ENCODE data around the gene PRPH.
"Not testable (repeated sequence)": the region's sequence is repeated elsewhere in the genome, so short reads cannot be mapped to it uniquely, and the experiment has no call there.

Gene PRPH

DNA sequence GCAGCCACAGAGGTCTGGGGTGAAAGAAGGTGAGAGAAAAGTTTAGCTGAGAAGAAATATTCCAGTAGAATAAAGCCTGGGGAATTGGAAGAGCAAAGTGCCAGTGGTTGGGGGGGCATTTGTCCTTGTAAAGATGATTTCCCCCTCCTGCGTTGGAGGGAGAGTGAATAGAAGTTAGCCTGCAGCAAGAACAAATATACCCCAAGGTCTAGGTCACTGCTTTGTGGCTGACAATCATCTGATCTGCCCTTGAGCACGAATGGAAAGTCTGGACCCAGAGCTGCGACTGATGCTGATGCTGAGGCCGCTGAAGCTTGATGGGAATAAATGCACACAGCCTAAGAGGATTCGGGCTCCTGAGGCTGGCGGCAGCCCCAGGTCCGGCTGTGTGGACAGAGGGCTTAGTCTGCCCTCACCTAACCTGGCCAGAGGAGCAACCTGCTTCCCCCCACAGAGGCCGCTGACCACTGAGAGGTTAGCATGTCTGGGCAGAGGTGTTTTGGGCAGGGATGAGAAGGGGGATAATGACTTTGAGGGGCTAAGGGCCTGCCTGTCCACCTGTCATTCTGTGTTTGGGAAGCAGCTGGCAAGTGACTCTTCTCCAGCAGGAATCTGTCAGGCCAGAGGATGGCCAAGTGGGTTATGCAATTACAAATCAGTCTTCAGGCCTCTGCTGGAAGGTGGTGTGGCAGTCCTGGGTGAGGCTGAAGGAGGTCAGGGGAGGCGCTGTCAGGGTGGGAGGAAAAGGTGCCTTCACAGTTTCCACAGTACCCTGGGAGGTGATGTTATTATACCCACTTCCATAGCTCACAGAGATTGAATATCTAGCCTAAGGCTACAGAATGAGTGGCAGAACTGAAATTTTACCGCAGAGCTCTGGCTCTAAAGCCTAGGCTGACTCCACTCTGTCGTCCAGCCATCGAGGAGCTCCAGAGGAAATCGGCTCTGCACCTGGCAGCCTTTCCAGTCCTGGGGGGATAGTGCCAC lies 18.4 kb upstream of the PRPH start:
- DNase-seq (ENCODE audit: low read depth in 2 of 2), result no peak

DNA sequence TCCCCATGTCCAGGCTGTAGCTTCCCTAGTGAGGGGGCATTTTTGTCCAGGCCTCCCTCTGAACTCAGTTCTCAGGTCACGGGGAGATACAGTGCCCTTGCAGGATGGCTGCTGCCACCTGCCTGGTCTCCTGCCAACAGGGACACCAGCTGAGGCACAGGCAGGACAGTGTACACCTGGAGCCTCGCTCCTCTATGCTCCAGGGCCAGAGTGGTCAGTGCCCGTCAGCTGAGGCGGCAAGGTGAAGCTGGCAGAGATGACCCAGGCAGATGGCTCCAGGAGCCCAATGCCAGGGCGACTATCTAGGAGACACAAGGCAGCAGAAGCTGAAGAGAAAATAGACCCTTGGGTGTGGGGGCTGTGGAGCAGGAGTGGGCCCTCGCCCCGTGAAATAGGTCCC lies 17.5 kb upstream of the PRPH start:
- DNase-seq (ENCODE audit: low read depth in 2 of 2), result no peak

DNA sequence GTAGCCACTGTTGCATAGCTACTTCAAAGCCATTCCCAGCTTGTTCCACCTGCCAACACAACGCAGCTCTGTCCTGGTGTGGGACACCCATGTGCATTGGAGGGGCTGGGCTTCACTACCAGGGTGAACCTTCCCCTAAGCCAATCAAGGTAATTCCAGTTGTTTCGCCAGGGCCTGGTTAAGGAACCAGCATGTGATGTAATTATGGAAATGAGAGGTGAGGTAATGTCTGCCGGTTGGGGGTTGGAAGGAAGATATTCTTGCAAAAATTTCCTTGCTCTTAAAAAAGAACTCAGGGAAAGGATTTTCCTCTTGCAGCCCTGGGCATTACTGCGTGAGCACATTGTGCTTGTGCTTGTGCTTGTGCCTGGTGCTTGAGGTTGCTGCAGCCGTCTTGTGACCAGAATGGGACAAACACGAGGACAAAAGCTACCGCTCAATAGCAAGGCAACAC lies 15.2 kb upstream of the PRPH start:
- DNase-seq (ENCODE audit: low read depth in 2 of 2), result no peak

DNA sequence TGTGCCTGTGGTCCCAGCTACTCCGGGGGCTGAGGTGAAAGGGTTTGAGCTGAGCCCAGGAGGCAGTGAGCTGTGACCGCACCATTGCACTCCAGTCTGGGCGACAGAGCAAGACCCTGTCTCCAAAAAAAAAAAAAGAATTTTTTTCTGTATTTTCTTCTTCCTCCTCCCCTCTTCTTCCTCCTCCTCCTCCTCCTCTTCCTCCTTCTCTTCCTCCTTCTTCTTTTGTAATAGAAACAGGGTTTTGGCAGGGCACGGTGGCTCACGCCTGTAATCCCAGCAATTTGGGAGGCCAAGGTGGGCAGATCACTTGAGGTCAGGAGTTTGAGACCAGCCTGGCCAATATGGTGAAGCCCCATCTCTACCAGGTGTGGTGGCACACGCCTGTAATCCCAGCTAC lies 14.4 kb upstream of the PRPH start:
- DNase-seq (ENCODE audit: low read depth in 2 of 2), result not testable (repeated sequence)

DNA sequence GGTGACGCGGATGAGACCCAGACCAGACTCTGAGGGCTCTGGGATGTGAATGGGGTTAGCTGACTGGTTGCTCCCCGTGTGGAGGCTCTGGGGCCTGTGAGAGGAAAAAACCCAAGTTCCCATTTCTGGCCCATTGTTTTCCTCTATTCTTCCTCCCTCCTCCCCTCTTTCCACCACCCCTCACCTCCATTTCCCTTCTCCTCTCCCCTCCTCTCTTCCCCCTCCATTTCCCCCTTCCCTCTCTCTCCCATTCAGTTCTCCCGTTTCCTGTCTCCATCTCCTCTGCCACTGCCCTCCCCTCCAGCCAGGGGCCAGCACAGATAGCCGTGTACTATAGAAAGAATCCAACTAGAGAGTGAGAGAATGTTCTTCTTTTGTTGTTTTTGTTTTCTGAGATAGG lies 12.6 kb upstream of the PRPH start:
- no peak for DNase-seq (ENCODE audit: low read depth in 2 of 2)

DNA sequence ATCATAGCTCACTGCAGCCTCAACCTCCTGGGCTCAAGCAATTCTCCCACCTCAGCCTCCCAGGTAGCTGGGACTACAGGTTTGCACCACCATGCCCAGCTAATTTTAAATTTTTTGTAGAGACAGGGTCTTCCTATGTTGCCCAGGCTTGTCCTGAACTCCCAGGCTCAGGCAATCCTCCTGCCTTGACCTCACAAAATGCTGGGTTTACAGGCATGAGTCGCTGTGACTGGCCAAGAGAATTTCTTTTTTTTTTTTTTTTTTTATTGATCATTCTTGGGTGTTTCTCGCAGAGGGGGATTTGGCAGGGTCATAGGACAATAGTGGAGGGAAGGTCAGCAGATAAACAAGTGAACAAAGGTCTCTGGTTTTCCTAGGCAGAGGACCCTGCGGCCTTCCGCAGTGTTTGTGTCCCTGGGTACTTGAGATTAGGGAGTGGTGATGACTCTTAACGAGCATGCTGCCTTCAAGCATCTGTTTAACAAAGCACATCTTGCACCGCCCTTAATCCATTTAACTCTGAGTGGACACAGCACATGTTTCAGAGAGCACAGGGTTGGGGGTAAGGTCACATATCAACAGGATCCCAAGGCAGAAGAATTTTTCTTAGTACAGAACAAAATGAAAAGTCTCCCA lies 12.1 kb upstream of the PRPH start:
- not testable (repeated sequence) for DNase-seq (ENCODE audit: low read depth in 2 of 2)

DNA sequence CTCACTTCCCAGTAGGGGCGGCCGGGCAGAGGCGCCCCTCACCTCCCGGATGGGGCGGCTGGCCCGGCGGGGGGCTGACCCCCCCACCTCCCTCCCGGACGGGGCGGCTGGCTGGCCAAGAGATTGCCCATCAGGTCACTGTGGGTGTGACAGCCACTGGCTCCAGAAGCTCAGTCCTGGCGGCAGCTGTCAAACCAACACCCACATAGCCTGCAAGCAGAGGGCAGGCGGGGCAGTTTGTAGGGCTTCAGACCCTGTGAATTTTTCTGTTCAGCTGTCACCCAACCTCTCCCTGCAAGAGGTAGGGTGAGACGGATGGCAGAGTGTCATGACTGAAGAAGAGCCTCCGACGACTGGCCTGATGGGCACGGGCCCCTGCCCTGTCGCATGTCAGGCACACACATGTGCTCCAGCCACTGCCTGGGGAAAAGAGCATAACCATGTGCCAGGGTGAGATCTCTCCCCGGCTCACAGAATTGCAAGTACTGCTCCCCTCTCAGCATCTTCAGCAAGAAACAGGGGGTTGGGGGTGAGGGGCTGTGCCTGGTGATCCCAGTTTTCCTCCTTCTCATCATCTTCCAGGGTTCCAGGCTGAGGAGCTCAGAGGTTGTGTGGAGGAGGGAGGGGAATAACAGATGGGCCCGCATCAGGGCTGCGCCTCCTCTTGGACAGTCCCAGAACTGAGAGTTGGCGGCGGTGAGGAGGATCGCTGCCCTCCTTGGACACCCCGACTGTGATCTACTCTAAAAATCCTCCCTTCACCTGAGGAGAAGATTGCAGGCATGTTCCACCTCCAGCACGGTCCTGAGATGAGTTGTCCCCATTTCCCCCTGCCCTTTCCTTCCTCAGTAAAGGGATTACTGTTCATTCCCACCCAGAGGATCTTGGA lies 11.2 kb upstream of the PRPH start:
- DNase-seq (ENCODE audit: low read depth in 2 of 2), result no peak

DNA sequence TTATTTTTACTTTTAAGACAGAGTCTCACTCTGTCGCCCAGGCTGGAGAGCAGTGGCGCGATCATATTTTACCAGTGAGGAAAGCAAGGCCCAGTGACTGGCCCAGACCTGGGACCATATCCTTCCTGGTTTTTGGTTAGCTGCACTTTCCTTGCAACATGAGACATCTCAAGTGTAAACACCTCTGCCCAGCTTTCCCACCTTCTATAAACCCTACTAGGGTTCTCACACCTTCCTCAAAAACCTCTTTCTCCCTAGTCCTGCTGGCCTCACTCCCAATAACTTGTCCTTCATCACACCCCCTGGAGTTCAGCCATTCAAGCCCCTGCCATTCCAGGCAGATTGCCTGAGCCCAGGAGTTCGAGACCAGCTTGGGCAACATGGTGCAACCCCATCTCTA lies 10.3 kb upstream of the PRPH start:
- DNase-seq (ENCODE audit: low read depth in 2 of 2), result no peak

DNA sequence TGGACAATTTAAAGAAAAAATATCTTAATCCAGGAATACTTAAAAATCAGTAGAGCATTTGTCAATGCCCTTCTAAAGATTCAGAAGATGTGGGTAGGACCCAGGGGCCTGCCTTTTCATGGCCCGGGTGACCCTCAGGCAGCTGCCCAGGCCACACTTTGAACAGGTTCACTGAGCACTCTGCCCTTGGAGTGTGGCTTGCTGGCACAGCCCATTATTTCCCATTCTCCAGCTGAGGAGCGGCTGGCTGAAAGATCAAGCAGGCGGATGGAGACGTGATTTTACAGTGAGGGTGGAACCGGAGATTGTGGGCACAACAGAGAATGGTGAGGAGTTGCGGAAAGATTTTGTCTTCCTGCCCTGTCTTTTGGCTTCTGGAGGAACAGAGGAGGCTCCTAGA lies 7.1 kb upstream of the PRPH start:
- no peak for DNase-seq (ENCODE audit: low read depth in 2 of 2)

DNA sequence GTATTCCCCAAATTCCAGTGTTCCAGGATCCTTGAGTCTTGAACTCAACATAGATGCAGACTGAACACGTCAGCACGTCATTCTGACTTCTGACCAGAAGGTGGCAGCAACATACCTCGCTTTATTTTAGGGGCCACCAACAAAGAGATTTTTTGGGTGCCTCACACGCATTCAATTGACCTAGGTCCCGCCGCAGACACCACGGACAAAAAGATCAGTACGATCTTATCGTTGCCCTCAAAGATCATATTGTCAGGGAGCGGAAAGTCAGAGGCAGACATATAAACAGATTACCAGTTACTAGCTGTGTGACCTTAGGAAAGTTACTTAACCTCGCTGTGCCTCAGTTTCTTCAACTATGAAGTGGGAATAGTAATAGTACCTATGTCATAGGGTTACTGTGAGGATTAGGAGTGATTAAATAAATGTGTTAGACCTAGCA lies 6.5 kb upstream of the PRPH start:
- peak in 1 of 2 donors; percentile 50 for DNase-seq (ENCODE audit: low read depth in 2 of 2)

DNA sequence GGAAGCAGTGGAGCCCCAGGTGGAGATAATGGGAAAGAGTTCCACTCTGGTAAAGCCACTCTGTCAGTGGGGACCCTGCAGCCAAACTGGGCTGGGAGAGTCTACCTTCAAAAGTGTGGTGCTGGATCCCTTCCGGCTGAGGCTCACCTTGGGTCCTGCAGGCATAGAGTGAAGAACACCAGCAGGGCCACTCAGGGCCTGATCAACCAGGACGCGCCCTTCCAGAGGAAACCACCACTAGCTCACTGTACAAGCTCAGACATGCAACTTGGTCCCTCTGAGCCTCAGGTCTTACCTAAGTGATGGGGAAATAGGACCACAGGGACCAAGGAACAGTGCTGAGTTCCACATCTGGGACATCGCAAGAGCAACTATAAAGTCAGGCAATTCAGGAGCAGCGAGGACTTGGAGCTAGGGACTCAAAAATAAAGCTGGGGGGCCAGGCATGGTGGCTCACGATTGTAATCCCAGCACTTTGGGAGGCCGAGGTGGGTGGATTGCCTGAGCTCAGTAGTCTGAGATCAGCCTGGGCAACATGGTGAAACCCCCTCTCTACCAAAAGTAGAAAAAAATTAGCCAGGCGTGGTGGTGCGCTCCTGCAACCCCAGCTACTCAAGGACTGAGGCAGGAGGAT lies 5.9 kb upstream of the PRPH start:
- DNase-seq (ENCODE audit: low read depth in 2 of 2), result no peak

DNA sequence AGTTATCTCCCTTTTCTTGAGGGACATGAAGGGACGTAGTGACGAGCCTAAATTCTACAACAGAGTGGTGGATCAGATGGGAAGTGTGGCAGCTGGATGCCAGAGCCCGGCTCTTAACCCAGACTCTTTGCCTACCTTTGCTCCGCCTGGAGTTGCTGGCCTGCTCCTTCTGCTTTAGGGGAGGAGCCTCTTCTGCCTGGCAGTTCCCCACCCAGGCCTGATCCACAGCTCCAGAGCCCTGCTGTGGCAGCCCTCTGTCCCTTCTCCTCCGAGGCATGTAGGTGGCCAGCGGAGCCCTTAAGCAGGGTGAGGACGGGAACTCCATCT lies 2.3 kb upstream of the PRPH start:
- DNase-seq (ENCODE audit: low read depth in 2 of 2), result no peak

DNA sequence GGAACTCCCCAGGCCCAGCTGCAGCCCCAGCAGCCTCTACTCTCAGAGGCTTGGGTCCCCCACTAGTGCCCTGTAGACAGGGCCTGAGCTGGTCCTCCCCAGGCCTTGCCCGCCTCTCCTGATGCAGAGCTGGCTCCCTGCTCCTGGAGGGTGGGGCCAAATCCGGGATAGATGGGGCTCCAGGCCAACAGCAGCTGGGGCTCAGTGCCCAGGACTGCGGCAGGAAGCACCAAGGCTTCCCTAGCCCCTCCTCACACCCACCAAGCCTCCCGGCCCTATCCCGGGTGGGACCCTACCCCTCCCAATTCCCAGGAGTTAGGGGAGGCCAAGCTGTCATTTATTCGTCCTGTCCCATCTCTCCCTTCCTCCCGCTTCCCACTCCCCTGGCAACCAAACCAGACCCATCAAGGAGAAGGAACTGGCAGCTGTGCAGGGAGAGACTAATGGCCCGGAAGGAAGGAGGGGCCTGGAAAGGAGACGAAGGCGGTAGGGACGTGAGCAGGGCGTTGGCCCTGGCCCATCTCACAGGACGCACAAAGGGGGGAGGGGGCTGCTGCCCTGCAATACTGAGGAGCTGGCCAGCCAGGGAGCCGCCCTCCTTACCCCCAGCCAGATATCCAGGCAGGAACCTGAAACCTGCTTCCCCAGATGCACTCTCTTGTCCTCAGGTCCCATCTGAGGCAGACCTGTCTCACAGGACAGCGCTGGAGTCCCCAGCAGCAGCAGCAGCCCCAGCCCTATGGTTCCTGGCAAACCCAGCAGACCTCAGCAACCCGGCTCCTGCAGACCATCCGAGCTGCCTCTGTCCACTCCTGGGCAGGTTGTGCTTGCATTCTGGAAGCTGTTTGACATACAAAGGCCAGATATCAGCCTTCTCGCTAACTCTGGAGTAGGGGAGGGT lies 1.6 kb upstream of the PRPH start:
- DNase-seq (ENCODE audit: low read depth in 2 of 2), result no peak

DNA sequence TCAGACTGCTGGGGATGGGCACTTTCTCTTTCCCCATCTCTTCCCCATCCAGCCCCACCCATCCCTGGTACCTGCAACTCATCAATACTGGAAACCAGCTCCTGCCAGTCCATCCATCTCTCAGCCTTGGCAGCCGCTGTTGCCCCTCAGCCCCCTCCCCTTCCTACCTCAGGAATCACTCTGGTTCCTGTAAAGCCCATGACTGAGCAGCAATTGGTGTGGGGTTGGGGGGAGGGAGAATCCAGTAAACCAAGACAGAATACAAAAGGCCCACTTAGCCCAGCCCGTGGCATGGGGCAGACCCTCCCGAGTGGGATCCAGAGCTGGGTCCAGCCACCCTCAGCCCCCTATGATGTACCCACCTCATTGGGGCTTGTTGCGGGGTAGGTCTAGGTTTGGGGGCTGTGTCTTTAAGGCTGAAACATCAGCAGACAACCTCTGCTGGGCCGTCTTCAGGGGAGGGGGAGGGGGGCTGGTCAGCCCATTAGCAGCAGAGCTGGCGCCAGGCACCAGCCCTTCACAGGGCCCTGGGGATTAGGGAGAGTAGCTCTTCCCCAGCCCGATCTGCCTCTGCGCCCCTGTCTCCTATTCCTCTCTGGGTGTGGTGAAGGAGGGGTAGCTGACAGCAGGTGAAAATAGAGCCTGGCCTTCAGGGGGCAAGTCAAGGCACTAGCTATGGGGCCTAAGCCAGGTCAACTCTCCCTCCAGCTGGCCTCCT lies 702 bp upstream of the PRPH start:
- DNase-seq (ENCODE audit: low read depth in 2 of 2), result no peak

DNA sequence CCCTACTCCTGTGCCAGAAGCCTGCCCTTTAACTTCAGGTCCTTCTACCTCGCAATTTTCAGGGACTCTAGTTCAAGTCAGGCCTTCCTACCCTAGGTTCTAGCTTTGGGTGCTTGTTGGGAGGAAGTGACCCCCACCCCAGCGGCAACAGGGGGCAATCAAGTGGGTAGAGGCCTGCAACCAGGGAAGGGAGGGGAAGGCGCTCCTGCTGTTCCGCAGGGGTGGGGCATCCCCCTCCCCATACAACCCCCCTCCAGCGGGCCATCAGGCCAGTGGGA lies 204 bp upstream of the PRPH start:
- DNase-seq (ENCODE audit: low read depth in 2 of 2), result no peak

DNA sequence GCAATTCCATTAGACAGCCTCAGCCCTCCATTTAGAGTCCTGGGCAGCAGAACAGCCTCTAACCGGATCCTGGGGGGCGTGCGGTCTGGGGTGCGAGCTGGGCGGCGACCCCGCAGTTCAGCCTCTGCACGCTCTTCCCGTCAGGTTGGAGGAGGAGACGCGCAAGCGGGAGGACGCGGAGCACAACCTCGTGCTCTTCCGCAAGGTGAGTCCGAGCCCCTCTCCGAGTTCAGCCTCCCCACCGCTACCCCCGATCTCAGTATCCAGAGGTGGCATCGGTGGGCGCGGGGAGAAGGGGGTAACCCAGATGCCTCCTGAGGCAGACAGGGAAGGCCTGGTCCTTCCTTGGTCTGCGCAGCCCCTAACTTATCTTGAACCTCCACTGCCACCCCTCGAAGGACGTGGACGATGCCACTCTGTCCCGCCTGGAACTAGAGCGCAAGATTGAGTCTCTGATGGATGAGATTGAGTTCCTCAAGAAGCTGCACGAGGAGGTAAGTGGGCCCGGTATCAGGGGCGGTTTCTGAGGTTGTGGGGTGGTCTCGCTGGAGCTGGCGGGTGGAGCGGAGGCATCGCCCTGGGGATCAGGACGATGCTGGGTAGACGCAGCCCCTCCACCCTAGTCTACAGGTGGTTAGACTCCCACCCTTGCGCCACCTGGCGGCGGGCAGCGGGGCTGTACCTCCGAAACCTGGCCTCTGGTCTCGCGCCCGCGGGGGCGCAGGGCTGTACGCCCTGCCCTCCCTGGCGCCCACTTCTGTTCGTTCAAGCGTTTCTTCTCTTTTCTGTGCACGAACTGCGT lies 1.3 kb downstream of the PRPH start:
- DNase-seq (ENCODE audit: low read depth in 2 of 2), result peak; percentile 32 to 63

DNA sequence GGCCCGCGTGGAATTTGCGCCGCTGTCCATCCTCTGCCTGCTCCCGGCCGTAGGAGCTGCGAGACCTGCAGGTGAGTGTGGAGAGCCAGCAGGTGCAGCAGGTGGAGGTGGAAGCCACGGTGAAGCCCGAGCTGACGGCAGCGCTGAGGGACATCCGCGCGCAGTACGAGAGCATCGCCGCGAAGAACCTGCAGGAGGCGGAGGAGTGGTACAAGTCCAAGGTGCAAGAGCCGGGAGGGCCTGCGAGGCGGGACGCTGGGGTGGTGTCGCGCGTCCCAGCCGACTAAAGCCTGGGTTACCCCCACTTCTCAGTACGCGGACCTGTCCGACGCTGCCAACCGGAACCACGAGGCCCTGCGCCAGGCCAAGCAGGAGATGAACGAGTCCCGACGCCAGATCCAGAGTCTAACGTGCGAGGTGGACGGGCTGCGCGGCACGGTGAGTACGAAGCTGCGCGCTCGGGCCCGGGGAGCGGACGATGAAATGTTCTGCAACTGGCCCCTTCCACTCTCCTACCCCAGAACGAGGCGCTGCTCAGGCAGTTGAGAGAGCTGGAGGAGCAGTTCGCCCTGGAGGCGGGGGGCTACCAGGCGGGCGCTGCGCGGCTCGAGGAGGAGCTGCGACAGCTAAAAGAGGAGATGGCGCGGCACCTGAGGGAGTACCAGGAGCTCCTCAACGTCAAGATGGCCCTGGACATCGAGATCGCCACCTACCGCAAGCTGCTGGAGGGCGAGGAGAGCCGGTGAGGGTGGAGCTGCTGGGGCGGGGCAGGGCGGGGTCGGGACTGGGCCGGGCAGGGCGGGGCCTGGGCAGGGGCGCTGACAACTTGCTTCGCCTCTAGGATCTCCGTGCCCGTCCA lies 2.1 kb downstream of the PRPH start:
- DNase-seq (ENCODE audit: low read depth in 2 of 2), result peak in 1 of 2 donors; percentile 36

DNA sequence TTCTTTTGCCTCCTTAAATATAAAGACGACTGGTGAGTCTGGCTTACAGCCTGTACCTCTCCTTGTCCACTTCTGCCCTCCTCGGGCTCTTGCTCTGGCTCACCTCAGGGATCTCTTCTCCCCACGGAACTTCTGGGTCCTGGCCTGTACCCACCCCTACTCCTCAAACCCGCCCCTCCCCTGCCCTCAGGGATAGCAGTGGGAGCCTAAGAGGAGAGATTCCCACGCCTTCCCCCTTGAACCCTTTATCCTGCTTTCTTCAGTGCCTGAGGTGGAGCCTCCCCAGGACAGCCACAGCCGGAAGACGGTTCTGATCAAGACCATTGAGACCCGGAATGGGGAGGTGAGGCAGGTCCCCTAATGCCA lies 2.7 kb downstream of the PRPH start:
- no peak for DNase-seq (ENCODE audit: low read depth in 2 of 2)

DNA sequence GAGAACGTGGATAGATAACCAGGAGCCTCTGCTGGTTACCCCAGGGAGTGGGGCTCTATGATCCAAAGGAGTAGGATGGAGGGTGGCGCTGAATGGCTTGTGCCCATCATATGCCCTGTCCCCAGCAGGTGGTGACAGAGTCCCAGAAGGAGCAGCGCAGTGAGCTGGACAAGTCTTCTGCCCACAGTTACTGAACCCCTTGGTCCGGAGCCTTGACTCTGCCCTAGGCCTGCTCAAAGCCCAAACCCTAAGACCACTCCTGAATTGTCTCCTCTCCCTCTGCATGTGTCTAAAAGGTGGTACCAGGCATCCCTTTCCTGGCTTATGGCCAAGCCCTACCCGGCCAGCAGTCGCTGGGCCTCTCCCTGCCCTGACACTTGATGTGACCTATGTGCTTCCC lies 3.2 kb downstream of the PRPH start:
- no peak for DNase-seq (ENCODE audit: low read depth in 2 of 2)

Data from stimulated activated CD4-positive, alpha-beta T cell treated with anti-CD3 and anti-CD28 coated beads, Interleukin-15, amount 100 ng/mL, for 48 hours (primary cell).